ENCODE measurements around the gene TMEM151B. TPM values are rescaled to one million over a fixed set of nuclear protein-coding genes. Genes with fewer than 3 reads are reported as not detected.
"Not testable (repeated sequence)": the region's sequence is repeated elsewhere in the genome, so short reads cannot be mapped to it uniquely, and the experiment has no call there.

TMEM151B gene
- total RNA-seq, 1 experiment from 2014 or later: not detected

GRCh38 chr6:44304282-44305199 is 34.3 kb downstream of the TMEM151B start:
- peak; percentile 48 for DNase-seq (ENCODE audit: low read depth)

DNA sequence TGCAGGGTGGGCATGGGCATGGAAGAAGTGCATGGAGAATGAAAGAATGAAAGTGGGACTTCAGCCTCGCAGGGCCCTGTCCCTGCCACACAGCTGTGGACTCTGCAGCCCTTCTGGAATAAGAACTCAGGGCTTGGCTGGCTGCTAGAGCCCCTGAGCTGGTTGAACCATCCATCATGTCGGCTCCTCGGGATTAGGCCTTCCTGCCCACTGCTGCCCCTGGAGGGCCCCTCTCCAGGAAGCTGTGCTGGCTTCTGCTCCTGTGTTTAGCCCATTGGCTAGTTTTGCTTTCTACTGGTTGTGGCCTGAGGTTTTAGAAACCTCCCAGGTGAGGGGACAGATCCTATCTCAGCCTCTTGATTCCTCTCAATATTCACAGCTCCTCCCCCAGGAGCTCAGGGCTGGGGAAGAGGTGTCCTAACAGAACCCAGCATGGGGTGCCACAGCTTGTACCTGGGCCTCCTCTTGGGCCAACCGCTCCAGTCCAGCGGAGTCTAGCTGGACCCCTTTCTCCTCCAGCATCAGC is 35.0 kb downstream of the TMEM151B start:
- DNase-seq (ENCODE audit: low read depth): no peak

DNA sequence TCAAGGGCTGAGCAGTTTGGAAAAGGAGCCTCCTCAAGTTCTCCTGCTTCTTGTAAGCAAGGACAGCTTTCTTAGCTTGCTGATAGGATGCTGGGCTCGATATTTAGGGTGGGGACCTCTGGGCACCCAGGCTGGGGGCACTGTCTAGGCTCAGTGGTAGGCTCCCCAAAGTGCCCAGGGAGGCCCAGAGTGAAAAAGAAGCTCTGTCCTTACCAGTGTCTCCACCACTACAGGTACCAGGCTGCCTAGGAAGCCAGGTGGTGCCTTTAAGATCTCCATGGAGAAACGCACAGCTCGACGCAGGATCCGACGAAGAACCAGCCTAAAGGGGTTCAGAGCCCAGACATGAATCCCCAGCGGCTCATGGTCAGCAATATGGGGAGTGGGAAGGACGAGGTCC is 36.5 kb downstream of the TMEM151B start:
- DNase-seq (ENCODE audit: low read depth): no peak

GRCh38 chr6:44307217-44307616 is 37.0 kb downstream of the TMEM151B start:
- DNase-seq (ENCODE audit: low read depth): no peak

- peak; percentile 36 for DNase-seq (ENCODE audit: low read depth)
Measured at GRCh38 chr6:44309092-44309491, 38.8 kb downstream of the TMEM151B start.

DNA sequence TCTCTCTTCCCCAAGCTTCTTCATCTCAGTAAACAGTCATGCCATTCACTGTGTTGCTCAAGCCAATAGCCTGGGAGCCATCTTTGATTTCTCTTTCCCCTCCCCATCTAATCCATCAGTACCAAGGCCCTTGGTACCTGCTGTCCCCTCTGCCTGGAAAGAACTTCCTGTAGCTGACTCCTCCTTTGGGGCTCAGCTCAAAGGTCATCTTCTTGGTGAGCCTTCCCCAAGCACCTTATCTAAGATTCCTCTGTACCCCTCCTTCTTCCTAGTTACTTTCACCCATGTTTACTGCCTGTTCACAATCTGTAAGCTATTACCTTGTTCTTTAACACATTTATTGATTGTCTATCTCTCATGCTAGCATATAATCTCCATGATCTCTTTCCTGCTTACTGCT is 39.4 kb downstream of the TMEM151B start:
- DNase-seq (ENCODE audit: low read depth): no peak

DNA sequence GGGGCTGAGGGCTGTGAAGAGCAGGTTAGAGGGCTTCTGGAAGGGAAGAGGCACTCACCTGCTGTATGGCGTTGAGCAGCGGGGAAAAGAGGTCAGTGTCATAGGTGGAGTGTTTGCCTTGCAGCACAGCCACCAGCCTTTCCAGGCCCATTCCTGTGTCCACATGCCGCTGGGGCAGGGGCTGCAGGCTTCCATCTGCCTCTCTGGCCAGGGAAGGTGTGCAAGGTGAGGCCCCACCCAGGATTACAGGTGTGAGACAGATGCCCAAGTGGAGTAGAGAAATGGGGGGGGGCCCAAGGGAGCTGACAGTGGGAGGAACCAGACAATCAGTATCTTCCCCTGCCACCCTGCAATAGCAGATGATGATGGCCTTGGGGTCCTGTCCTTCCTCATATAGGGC is 40.0 kb downstream of the TMEM151B start:
- no peak for DNase-seq (ENCODE audit: low read depth)

GRCh38 chr6:44311304-44311703 is 41.1 kb downstream of the TMEM151B start:
- no peak for DNase-seq (ENCODE audit: low read depth)

GRCh38 chr6:44311767-44312166 is 41.5 kb downstream of the TMEM151B start:
- DNase-seq (ENCODE audit: low read depth): no peak

GRCh38 chr6:44312901-44313788 is 42.9 kb downstream of the TMEM151B start, which contains the start of gene AARS2:
AARS2 (minus strand) TSS chr6:44313347; CDS start chr6:44313323, 24 bp downstream.
- peak; percentile 73 for DNase-seq (ENCODE audit: low read depth)

- DNase-seq (ENCODE audit: low read depth): not testable (repeated sequence)
Measured at GRCh38 chr6:44314657-44315056, 44.4 kb downstream of the TMEM151B start.

- no peak for DNase-seq (ENCODE audit: low read depth)
Measured at GRCh38 chr6:44315516-44315915, 45.3 kb downstream of the TMEM151B start.

- DNase-seq (ENCODE audit: low read depth): no peak
Measured at GRCh38 chr6:44315951-44316350, 45.7 kb downstream of the TMEM151B start.

GRCh38 chr6:44316481-44316880 is 46.2 kb downstream of the TMEM151B start:
- DNase-seq (ENCODE audit: low read depth): no peak

DNA sequence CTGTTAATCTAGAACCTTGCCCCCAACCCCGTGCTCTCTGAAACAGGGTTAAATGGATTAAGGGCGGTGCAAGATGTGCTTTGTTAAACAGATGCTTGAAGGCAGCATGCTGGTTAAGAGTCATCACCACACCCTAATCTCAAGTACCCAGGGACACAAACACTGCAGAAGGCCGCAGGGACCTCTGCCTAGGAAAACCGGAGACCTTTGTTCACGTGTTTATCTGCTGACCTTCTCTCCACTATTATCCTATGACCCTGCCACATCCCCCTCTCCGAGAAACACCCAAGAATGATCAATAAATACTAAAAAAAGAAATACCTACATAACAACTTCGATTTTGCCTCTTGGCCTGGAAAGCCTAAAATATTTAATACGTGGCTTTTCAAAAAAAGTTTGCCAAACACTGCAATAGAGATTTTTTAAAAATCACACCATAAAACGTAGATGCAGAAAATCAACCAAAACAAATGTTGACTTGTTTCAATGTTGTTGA is 46.9 kb downstream of the TMEM151B start:
- not testable (repeated sequence) for DNase-seq (ENCODE audit: low read depth)

DNA sequence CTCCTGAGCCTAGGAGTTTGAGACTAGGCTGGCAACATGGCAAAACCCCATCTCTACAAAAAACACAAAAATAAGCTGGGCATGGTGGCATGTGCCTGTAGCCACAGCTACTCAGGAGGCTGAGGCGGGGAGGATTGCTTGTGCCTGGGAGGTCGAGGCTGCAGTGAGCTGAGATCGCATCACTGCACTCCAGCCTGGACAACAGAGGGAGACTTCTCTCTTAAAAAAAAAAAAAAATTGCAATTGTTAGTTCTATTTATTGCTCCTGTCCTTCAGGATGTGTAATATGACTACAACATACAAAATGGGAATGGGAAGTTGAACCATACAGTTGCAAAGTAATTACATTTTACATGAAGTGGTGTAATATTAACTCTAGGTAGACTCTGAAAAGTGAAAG is 51.0 kb downstream of the TMEM151B start:
- no peak for DNase-seq (ENCODE audit: low read depth)

GRCh38 chr6:44327096-44327495 is 56.8 kb downstream of the TMEM151B start:
- DNase-seq (ENCODE audit: low read depth): no peak

DNA sequence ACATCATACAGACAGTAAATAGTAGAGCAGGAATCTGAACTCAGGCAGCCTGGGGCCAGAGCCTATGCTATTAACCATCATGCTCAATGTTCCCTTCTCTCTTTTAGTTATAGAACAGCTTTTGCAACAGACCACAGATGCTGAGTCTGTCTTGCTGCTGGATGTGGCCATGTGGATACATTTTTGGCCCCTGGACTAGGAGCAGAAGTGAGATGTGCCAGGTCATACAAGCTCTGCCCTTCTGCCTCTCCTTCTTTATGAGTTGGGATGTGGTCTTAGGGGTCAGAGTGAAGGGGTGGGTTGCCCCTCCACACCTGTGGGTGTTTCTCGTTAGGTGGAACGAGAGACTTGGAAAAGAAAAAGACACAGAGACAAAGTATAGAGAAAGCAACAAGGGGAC is 57.5 kb downstream of the TMEM151B start:
- no peak for DNase-seq (ENCODE audit: low read depth)

DNA sequence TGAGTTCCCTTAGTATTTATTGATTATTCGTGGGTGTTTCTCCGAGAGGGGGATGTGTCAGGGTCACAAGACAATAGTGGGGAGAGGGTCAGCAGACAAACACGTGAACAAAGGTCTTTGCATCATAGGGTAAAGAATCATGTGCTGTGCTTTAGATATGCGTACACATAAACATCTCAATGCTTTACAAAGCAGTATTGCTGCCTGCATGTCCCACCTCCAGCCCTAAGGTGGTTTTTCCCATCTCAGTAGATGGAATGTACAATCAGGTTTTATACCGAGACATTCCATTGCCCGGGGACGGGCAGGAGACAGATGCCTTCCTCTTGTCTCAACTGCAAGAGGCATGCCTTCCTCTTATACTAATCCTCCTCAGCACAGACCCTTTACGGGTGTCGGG is 58.0 kb downstream of the TMEM151B start:
- DNase-seq (ENCODE audit: low read depth): not testable (repeated sequence)

GRCh38 chr6:44329858-44330257 is 59.6 kb downstream of the TMEM151B start:
- DNase-seq (ENCODE audit: low read depth): no peak

DNA sequence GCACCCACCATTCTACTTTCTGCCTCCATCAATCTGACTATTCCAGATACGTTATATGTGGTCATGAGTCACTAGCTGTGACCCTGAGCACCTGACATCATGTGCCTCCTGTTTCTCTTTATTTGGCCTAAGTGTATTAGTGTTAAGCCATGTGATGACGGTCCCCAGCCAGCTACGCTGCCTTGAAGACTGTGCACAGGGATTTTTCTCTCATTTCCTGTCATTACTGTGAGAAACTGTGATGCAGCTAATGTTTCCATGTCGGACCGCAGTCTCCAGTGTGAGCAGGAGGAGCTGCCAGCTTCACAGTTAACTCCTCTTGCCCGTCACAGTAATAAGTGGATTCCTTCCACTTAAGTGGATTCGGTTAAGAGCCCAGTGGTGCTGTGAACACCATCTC is 62.3 kb downstream of the TMEM151B start:
- DNase-seq (ENCODE audit: low read depth): peak; percentile 48
